A172 (cell line): Measurements from ENCODE around the gene FNDC1. TPM values are rescaled to one million over a fixed set of nuclear protein-coding genes. Genes with fewer than 3 reads are reported as not detected.
A peak's percentile ranks its signal among the peaks of the same experiment; 100 is the strongest.

Experiments
- DNase-seq: peaks from one replicate; pipeline ENCODE4 v3.0.0-alpha.2; 2015; ENCODE audit warnings: low spot score
- total RNA-seq: library from RNA; depleted of rRNA; stranded (reverse); fragments of >200 nt; shearing (Covaris generic); gene quantifications from 2 replicates; pipeline ENCODE4 v1.2.3, GENCODE V29; 2014

FNDC1 gene
- total RNA-seq, 1 experiment from 2014 or later, result not detected

DNA sequence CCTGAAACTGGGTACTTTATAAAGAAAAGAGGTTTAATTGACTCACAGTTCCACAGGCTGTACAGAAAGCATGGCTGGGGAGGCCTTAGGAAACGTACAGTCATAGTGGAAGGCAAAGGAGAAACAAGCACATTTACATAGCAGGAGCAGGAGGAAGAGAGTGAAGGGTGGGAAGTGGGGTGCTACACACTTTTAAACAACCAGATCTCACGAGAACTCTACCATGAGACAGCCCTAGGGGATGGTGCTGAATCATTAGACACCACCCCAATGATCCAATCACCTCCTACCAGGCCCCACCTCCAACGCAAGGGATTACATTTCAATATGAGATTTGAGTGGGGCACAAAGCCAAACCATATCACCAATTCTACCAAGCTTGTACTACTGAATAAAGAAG lies 7.4 kb upstream of the FNDC1 start:
- DNase-seq, result no peak

- DNase-seq, result no peak
Observed at GRCh38 chr6:159163901-159164370, 5.3 kb upstream of the FNDC1 start.

DNA sequence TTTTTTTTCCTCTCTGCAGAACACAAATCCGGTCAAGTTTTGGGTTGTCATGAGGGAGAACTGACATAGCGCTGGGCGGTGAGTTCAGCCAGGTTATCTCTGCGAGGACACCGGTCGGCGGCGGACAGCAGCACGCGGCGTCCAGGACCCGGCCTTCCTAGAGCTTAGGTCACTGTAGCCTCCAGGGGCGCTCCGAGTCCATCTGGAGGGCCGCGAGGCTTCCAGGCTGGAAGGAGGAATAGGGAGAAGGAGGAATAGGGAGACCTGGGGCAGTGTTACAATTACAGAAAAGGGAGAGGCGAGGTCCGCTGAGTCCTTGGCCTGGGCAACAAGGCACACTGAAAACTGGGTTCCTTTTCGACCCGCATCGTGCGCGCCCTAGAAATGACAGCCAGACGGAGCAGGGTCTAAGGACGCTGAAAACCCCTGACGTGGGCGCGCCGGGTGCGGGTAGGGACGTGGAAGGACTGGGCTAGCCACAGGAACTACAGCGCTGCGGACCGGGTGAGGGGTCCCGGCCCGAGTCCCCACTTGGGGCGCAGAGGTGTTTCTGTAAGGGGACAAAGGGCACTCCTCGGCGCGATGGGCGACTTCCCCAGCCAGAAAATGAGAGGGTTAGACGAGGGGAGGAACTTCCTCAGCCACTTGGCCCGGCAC lies 536 bp upstream of the FNDC1 start:
- DNase-seq, result no peak

DNA sequence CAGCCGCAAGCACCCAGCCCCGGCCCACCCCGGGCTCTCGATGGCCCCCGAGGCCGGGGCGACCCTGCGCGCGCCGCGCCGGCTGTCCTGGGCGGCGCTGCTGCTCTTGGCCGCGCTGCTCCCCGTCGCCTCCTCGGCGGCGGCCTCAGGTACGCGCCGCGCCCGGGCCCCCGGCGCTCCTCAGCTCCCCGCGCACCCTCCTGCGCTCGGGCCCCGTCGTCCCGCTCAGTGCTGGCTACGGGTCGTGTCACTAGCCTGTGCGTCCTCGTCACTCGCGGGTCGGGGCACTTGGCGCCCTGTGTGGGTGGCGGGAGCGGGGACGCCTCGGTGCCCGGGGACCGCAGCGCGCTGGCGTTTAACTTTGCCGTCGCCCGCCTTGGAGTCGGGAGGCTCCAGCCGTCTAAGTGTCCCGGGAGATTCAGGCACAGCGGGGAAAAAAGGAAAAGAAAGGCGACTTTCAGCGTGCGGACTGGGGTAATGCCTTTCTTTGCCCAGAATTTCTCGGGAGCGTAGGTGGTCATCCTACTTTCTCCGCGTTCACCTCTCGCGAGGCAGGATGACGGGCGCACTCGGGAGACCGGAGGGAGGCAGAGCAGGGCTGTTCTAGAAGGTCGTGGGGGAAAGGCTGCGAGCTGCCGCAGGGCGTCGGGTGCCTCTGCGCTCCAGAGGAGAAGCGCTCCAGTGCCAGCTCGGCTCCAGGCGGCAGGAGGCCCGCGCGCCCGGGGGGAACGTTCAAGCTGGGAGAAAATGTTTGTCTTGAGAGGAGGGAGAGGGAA lies 545 bp downstream of the FNDC1 start:
- DNase-seq, result no peak

DNA sequence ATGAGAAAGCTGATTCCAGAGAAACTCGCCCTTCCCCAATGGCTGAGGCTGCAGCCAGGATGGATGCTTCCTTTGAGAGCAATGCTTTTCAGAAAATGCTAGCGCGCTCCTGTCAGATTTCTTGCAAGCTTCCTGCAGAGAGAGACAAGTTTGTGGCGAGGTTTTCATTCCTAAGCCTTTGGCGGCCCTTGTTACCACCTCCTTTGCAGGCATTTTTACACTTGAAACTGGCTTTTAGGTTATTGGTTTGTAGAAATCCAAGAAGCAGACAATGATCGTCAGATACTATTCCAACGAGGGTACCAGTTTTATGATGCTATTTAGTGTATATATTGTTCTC lies 1.1 kb downstream of the FNDC1 start:
- DNase-seq, result no peak

DNA sequence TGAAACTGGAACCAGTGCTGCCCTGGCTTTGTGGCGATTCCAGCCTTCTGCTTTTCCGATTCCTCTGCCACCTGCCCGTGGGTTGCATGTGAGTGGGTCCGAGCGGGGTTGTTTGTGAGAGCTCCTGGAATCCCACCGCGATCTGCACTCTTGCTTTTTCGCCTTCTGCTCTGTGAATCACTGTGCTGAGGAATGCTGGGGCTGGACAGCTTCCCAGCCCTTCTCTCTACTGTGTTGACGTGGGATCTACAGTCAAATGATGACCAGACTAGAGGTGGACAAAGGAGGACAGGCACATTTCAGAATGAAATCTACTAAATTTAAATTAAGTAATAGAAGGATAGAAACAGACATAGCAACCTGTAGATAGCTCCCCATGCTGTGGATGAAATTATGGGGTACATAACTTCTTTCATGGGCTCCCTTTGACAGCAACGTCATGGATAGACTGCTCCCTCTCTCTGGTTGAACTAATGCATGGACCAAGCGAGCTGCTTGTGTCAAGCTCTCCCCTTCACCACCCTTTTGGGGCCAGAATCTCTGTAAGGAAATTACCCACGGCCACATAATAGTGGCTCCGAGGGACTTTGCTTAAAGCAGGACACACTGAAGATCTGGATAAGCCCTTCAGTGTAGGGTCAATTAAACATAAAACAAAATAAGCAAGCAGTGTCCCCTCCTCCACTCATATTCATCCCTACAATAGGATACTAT lies 2.0 kb downstream of the FNDC1 start:
- DNase-seq, result peak; percentile 40

DNA sequence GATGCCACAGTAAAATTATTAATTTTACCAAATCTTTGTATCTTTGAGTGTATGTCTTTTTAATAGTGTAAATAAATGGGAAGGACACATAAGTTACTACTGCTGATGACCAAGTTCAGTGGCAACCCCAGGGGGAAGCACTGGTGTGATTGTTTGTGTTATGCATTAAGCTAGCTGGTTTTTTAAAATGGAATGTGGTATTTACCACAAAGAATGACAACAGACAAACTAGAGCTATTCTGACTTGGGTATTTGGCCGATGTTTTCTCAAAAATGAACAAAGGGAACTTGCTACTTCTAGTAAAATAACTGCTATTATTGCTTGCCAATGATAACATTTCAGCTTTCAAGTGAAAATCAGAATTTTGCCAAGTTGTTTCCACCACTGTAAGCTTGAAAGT lies 2.9 kb downstream of the FNDC1 start:
- DNase-seq, result no peak

GRCh38 chr6:159174263-159174969 lies 5.2 kb downstream of the FNDC1 start:
- peak; percentile 38 for DNase-seq

DNA sequence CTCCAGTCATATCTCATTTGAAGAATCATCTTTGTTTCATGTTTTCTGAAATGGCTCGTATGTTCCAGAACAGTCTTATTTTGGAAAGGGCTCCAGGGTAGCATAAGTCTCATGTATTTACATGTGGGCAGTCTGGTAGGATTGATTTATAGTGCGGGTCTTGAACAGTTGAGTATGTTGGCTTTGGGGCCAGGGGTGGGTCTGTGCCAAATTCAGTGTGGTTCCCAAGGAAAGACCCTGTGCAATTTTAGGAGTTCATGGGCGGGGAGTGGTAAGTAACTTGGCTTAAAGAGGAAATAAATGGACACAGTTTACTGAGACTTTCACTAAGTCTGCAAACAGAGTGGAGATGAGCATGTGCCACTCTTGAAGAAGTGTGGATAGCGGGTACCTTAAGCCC lies 7.7 kb downstream of the FNDC1 start:
- DNase-seq, result no peak

DNA sequence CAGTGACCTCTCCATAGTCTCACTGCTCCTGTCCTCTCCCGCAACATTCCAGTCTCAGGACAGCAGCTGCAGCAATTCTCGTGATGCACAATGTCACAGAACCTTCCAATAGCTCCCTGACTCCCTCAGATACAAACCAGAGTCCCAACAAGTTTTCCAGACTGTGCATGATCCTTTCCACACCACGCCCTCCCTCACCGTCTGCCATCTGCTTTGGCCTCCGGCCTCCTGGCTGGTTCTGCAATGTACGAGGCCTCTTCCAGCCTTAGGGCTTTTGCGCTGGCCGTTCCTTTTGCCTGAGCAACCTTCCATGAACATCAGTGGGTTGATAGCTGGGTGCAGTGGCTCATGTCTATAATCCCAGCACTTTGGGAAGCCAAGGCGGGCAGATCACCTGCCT lies 9.6 kb downstream of the FNDC1 start:
- DNase-seq, result no peak

DNA sequence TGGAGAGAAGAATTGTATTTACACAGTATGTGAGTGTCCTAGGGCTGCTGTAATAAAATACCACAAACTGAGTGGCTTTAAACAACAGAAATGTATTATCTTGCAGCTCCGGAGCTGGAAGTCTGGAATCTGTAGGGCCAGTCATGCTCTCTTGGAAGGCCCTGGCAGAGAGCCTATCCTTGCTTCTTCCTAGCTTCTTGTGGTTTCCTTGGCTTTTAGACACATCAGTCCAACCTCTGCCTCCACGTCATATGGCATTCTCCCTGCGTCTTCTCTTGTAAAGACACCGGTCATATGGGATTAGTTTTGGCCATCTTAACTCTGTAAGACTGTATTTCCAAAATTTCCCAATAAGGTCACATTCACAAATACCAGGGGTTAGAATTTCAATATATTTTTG lies 10.8 kb downstream of the FNDC1 start:
- DNase-seq, result no peak

GRCh38 chr6:159181914-159182313 lies 12.7 kb downstream of the FNDC1 start:
- DNase-seq, result no peak

DNA sequence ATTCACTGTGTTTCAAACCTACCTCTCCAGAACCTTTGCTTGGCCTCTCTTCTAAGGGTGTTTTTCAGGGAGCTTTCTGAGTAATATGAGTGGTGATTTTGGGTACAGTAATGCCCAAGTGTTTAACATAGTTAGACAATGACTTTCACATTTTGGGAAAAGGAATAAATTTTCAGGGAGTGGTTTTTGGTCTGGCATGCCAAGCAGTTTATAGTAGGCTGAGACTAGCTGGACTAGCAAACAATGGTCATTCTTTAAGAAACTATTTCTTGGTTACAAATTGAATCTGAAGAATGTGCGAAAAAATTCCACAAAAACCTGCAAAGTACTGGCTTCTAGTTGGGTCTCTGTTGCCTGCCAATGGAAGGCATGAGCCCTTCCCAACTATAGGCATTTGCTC lies 15.4 kb downstream of the FNDC1 start:
- peak; percentile 78 for DNase-seq

- no peak for DNase-seq
Observed at GRCh38 chr6:159190460-159190859, 21.3 kb downstream of the FNDC1 start.

- no peak for DNase-seq
Observed at GRCh38 chr6:159193923-159194322, 24.7 kb downstream of the FNDC1 start.

- no peak for DNase-seq
Observed at GRCh38 chr6:159194421-159194820, 25.2 kb downstream of the FNDC1 start.

GRCh38 chr6:159196430-159196975 lies 27.3 kb downstream of the FNDC1 start:
- no peak for DNase-seq

- no peak for DNase-seq
Observed at GRCh38 chr6:159197251-159197650, 28.1 kb downstream of the FNDC1 start.

GRCh38 chr6:159201336-159201735 lies 32.1 kb downstream of the FNDC1 start:
- DNase-seq, result no peak

DNA sequence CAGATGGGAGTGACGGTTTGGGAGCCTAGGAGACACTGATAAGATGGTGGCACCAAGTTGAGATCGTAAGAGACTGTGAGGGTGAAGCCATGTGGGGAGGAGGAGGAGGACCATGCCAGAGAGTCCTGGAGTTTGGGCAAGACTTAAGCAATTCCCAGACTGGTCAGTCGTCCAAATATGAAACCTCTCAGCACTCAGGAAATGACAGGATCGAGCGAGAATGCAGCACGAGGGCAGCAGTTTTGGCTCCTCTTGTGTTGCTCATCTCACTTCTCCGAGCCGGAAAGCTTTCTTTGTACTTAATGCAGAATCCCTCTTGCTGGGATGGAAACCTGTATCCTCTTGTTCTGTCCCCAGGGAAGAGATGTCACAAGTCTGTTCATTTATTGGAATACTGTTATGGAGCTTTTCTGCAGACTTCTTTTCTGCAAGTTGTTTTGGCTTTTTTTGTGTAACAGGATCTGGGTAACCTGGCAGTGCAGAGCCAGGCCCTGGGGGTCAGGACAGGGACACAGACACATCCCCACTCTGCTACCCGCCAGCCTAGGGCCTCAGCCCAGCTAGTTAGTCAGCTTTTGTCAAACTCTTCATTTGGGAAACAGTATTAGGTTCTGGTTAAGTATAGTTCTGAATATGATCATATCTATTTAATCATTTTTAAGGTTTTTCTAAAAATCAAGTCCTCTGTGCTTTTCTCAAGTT lies 34.3 kb downstream of the FNDC1 start:
- peak; percentile 85 for DNase-seq

DNA sequence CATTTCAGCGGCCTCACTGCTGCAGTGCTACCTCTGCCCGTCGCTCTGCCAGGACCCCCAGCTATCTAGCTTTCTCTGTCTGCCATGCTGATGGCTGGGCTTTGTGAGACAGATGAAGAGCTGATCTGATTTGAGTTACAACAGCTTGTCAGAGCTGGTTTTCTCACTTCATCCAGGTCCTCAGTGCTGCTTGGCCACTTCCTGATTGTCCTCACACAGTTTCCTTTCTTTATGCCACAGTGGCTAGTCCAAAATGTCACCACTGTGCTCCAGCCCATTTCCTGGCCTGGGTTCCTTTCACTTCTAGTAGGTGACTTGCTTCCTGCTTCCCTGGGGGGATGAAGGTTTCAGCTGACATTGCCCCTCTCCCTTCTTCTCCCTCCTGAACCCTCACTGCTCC lies 35.4 kb downstream of the FNDC1 start:
- DNase-seq, result no peak
